ENCODE measurements around the gene CAMKMT.

The CAMKMT gene

GRCh38 chr2:44719562-44719961 is 357.8 kb downstream of the CAMKMT start:
- no peaks in the 10 kb centered on the region for H4K20me1 ChIP-seq (ENCODE audit: insufficient read depth, low read length)
- no peaks in the 10 kb centered on the region for H3K36me3 ChIP-seq (replicated peaks; ENCODE audit: insufficient read depth, low read length)
- H3K9me2 ChIP-seq (replicated peaks; ENCODE audit: insufficient read depth, low read length), result no peaks in the 10 kb centered on the region
- no peaks in the 10 kb centered on the region for H3K27me3 ChIP-seq (replicated peaks; ENCODE audit: insufficient read depth, low read length)
- no peak overlapping the region for H3K4me2 ChIP-seq (ENCODE audit: low read depth, low read length)
- H2AFZ ChIP-seq (ENCODE audit: low read length), result no peak overlapping the region
- 0 out of 2 replicates have a peak, but pooled peaks cover 6% of the 10 kb centered on the region for H3F3A ChIP-seq (ENCODE audit: insufficient read depth, low read length)
- H3K9ac ChIP-seq (ENCODE audit: low read length), result no peak overlapping the region
- H3K79me2 ChIP-seq (ENCODE audit: low read length), result no peaks in the 10 kb centered on the region
- peaks cover 45% of the 10 kb centered on the region for H3K4me1 ChIP-seq (ENCODE audit: low read length)
- no peak for DNase-seq
- H3K9me3 ChIP-seq (replicated peaks; ENCODE audit: insufficient read depth, low read length), result no peaks in the 10 kb centered on the region
- TF ChIP-seq EZH2 (optimal IDR thresholded peaks at IDR 0.05; ENCODE audit: low read depth, low read length), result no peak
- no peak overlapping the region for H3K4me3 ChIP-seq (ENCODE audit: low read length)
- no peak overlapping the region for H3K27ac ChIP-seq (ENCODE audit: low read length)

- Histone ChIP-seq H2AFZ (ENCODE audit: low read length) (peak overlapping the region; percentile 2; the same call in 1 of the 2 replicates), H3K4me2 (ENCODE audit: low read depth, low read length) (peak overlapping the region; percentile 71), H3K9ac (ENCODE audit: low read length) (no peak overlapping the region), H3K9me3 (replicated peaks; ENCODE audit: insufficient read depth, low read length) (no peaks in the 10 kb centered on the region), H3K9me2 (replicated peaks; ENCODE audit: insufficient read depth, low read length) (no peaks in the 10 kb centered on the region), H3K79me2 (ENCODE audit: low read length) (no peaks in the 10 kb centered on the region), H3K4me1 (ENCODE audit: low read length) (peaks cover 26% of the 10 kb centered on the region), H3K27me3 (replicated peaks; ENCODE audit: insufficient read depth, low read length) (no peaks in the 10 kb centered on the region), H3K4me3 (ENCODE audit: low read length) (peak overlapping the region; percentile 12; the same call in 1 of the 2 replicates), H3K36me3 (replicated peaks; ENCODE audit: insufficient read depth, low read length) (no peaks in the 10 kb centered on the region), H3K27ac (ENCODE audit: low read length) (peak overlapping the region; percentile 29; the same call in 1 of the 2 replicates), H3F3A (ENCODE audit: insufficient read depth, low read length) (0 out of 2 replicates have a peak, but pooled peaks cover 6% of the 10 kb centered on the region), H4K20me1 (ENCODE audit: insufficient read depth, low read length) (no peaks in the 10 kb centered on the region)
- DNase-seq, result peak; percentile 71
- TF ChIP-seq CTCF (IDR thresholded peaks at IDR 0.05; ENCODE audit: low read length), result no peak
- no peak for TF ChIP-seq EZH2phosphoT487 (IDR thresholded peaks at IDR 0.05; ENCODE audit: low read length)
- no peak for TF ChIP-seq EZH2 (optimal IDR thresholded peaks at IDR 0.05; ENCODE audit: low read depth, low read length)
Measured at GRCh38 chr2:44722026-44722625, 360.4 kb downstream of the CAMKMT start.

GRCh38 chr2:44723921-44724320 is 362.2 kb downstream of the CAMKMT start:
- 0 out of 2 replicates have a peak, but pooled peaks cover 6% of the 10 kb centered on the region for H3F3A ChIP-seq (ENCODE audit: insufficient read depth, low read length)
- H3K9me2 ChIP-seq (replicated peaks; ENCODE audit: insufficient read depth, low read length), result no peaks in the 10 kb centered on the region
- H3K4me2 ChIP-seq (ENCODE audit: low read depth, low read length), result no peak overlapping the region
- no peaks in the 10 kb centered on the region for H4K20me1 ChIP-seq (ENCODE audit: insufficient read depth, low read length)
- no peak overlapping the region for H2AFZ ChIP-seq (ENCODE audit: low read length)
- H3K79me2 ChIP-seq (ENCODE audit: low read length), result no peaks in the 10 kb centered on the region
- H3K4me1 ChIP-seq (ENCODE audit: low read length), result peaks cover 22% of the 10 kb centered on the region
- H3K27ac ChIP-seq (ENCODE audit: low read length), result no peak overlapping the region
- no peak for DNase-seq
- H3K9me3 ChIP-seq (replicated peaks; ENCODE audit: insufficient read depth, low read length), result no peaks in the 10 kb centered on the region
- H3K27me3 ChIP-seq (replicated peaks; ENCODE audit: insufficient read depth, low read length), result no peaks in the 10 kb centered on the region
- no peaks in the 10 kb centered on the region for H3K36me3 ChIP-seq (replicated peaks; ENCODE audit: insufficient read depth, low read length)
- H3K9ac ChIP-seq (ENCODE audit: low read length), result no peak overlapping the region
- no peak overlapping the region for H3K4me3 ChIP-seq (ENCODE audit: low read length)
- no peak for TF ChIP-seq EZH2phosphoT487 (IDR thresholded peaks at IDR 0.05; ENCODE audit: low read length)

GRCh38 chr2:44730593-44730992 is 368.8 kb downstream of the CAMKMT start:
- no peak overlapping the region for H3K9ac ChIP-seq (ENCODE audit: low read length)
- H2AFZ ChIP-seq (ENCODE audit: low read length), result no peak overlapping the region
- no peaks in the 10 kb centered on the region for H3K9me3 ChIP-seq (replicated peaks; ENCODE audit: insufficient read depth, low read length)
- H3K27ac ChIP-seq (ENCODE audit: low read length), result no peak overlapping the region
- no peak for TF ChIP-seq EZH2phosphoT487 (IDR thresholded peaks at IDR 0.05; ENCODE audit: low read length)
- no peak for TF ChIP-seq CTCF (IDR thresholded peaks at IDR 0.05; ENCODE audit: low read length)
- TF ChIP-seq EZH2 (optimal IDR thresholded peaks at IDR 0.05; ENCODE audit: low read depth, low read length), result no peak
- no peak overlapping the region for H3K4me2 ChIP-seq (ENCODE audit: low read depth, low read length)
- no peak for DNase-seq
- H3K4me1 ChIP-seq (ENCODE audit: low read length), result peaks cover 15% of the 10 kb centered on the region
- no peaks in the 10 kb centered on the region for H3K9me2 ChIP-seq (replicated peaks; ENCODE audit: insufficient read depth, low read length)
- no peaks in the 10 kb centered on the region for H3K36me3 ChIP-seq (replicated peaks; ENCODE audit: insufficient read depth, low read length)
- H3F3A ChIP-seq (ENCODE audit: insufficient read depth, low read length), result peaks cover 8% of the 10 kb centered on the region
- H4K20me1 ChIP-seq (ENCODE audit: insufficient read depth, low read length), result no peaks in the 10 kb centered on the region
- H3K27me3 ChIP-seq (replicated peaks; ENCODE audit: insufficient read depth, low read length), result no peaks in the 10 kb centered on the region
- no peaks in the 10 kb centered on the region for H3K79me2 ChIP-seq (ENCODE audit: low read length)
- no peak overlapping the region for H3K4me3 ChIP-seq (ENCODE audit: low read length)
